K562 (cell line): ENCODE results near the gene KCNK7. TPM values are rescaled to one million over a fixed set of nuclear protein-coding genes. Genes with fewer than 3 reads are reported as not detected.

Source experiments
- ATF1 ChIP-seq, 2 experiments: fragments of 450-650 bp in 1 of 2; IDR thresholded peaks; 2 replicates each; pipeline ENCODE4 v1.6.1; 2016; ENCODE audit warnings: missing compliant biosample characterization in 1 of 2, missing genetic modification characterization in 1 of 2
- BRD9 ChIP-seq: fragments of 450-650 bp; IDR thresholded peaks from 2 replicates; pipeline ENCODE4 v1.6.1; 2018; ENCODE audit warnings: low read depth; ENCODE audit not compliant: partially characterized antibody
- CEBPB ChIP-seq: fragments of 450-650 bp; IDR thresholded peaks from 2 replicates; pipeline ENCODE4 v1.6.1; 2016; ENCODE audit warnings: missing genetic modification characterization, missing compliant biosample characterization
- DMBX1 ChIP-seq: fragments of 250-450 bp; sonication (Bioruptor Pico); IDR thresholded peaks from 2 replicates; pipeline ENCODE4 v1.8.0; 2022; ENCODE audit warnings: inconsistent platforms, mild to moderate bottlenecking, moderate library complexity, borderline replicate concordance
- MLX ChIP-seq, 2 experiments: fragments of 450-650 bp in 1 of 2; sonication (generic) in 1 of 2; formaldehyde crosslinking; conservative IDR thresholded peaks; 2 replicates each; pipeline versions ENCODE4 v1.4.0 to v1.8.1; 2020 to 2022; ENCODE audit warnings: mild to moderate bottlenecking in 1 of 2, missing genetic modification reagents in 1 of 2
- NRF1 ChIP-seq, 2 experiments: fragments of 450-650 bp; IDR thresholded peaks in 1 of 2; conservative IDR thresholded peaks in 1 of 2; 2 replicates each; pipeline ENCODE4 v1.6.1; 2014; ENCODE audit warnings: mild to moderate bottlenecking in 2 of 2
- PML ChIP-seq: IDR thresholded peaks from 2 replicates; pipeline ENCODE4 v1.6.1; 2012; ENCODE audit warnings: low read length, inconsistent platforms
- RB1 ChIP-seq: fragments of 450-650 bp; IDR thresholded peaks from 2 replicates; pipeline ENCODE4 v1.6.1; 2017; ENCODE audit warnings: low read depth, mild to moderate bottlenecking
- RBBP5 ChIP-seq: fragments of 200-600 bp; sonication (generic); IDR thresholded peaks from 2 replicates; pipeline ENCODE4 v1.6.1; 2012; ENCODE audit warnings: borderline replicate concordance, mild to moderate bottlenecking, low read length, control low read depth, inconsistent platforms; ENCODE audit not compliant: insufficient read depth, poor library complexity, severe bottlenecking
- SAFB2 ChIP-seq: fragments of 200-400 bp; formaldehyde crosslinking; IDR thresholded peaks from 2 replicates; pipeline ENCODE4 v1.6.1; 2018; ENCODE audit warnings: borderline replicate concordance, low read length, low read depth, moderate library complexity; ENCODE audit not compliant: severe bottlenecking
- STAT5B ChIP-seq: fragments of 250-450 bp; sonication (Bioruptor Pico); IDR thresholded peaks from 2 replicates; pipeline ENCODE4 v1.8.0; 2021; ENCODE audit warnings: mild to moderate bottlenecking, inconsistent platforms
- ZNF174 ChIP-seq: fragments of 250-450 bp; sonication (Bioruptor Pico); IDR thresholded peaks from 2 replicates; pipeline ENCODE4 v1.4.0; 2020; ENCODE audit warnings: mild to moderate bottlenecking
- ZNF197 ChIP-seq: fragments of 200-800 bp; sonication (Bioruptor generic); IDR thresholded peaks from 2 replicates; pipeline ENCODE4 v1.6.1; 2016; ENCODE audit warnings: low read depth, missing genetic modification characterization, missing compliant biosample characterization
- ZNF75A ChIP-seq: fragments of 450-650 bp; formaldehyde crosslinking; IDR thresholded peaks from 2 replicates; pipeline ENCODE4 v1.4.0; 2020; ENCODE audit warnings: mild to moderate bottlenecking
- ZNF785 ChIP-seq: fragments of 250-450 bp; sonication (Bioruptor Pico); IDR thresholded peaks from 2 replicates; pipeline ENCODE4 v1.4.0; 2020; ENCODE audit warnings: mild to moderate bottlenecking
- polyA plus RNA-seq, 8 experiments: library from polyadenylated mRNA; depleted of rRNA in 4 of 8; stranded (reverse) in 5 of 8; unstranded in 3 of 8; fragments of >200 nt; fragmentation: Nextera tagmentation in 2 of 8; fragmentation: Illumina TruSeq in 1 of 8; extraction: Ambion mirVana in 2 of 8; extraction: Trizol in 1 of 8; gene quantifications; 2 replicates each; pipeline versions ENCODE4 v1.2.1 to v1.2.3, GENCODE V29; 2011 to 2014; ENCODE audit warnings: inconsistent platforms in 1 of 8, missing spikeins in 1 of 8
- total RNA-seq, 7 experiments: library from RNA; depleted of rRNA in 6 of 7; stranded (reverse); fragments of >200 nt in 6 of 7; fragmentation: Illumina TruSeq in 2 of 7; extraction: Trizol in 2 of 7; gene quantifications; 2 replicates each; pipeline versions ENCODE4 v1.2.1 to v1.2.3, GENCODE V29; 2011 to 2021; ENCODE audit warnings: low replicate concordance in 1 of 7
- TF ChIP-seq, protein P1 (sequence below): fragments of 250-450 bp; sonication (Bioruptor Pico); IDR thresholded peaks from 2 replicates; pipeline ENCODE4 v1.4.0; 2020; ENCODE audit warnings: borderline replicate concordance
- TF ChIP-seq, protein P2 (sequence below): fragments of 450-650 bp; conservative IDR thresholded peaks from 2 replicates; pipeline ENCODE4 v1.6.1; 2016; ENCODE audit warnings: missing genetic modification characterization, low read depth, mild to moderate bottlenecking, control low read depth, missing compliant biosample characterization

The KCNK7 gene
- total and polyA plus RNA-seq, 9 of the 15 experiments (the other 6 are each of a cell fraction or from before 2014, with no cell fraction given) = 0.07 to 0.40 TPM; not detected in 7

- TF ChIP-seq, protein P1, sequence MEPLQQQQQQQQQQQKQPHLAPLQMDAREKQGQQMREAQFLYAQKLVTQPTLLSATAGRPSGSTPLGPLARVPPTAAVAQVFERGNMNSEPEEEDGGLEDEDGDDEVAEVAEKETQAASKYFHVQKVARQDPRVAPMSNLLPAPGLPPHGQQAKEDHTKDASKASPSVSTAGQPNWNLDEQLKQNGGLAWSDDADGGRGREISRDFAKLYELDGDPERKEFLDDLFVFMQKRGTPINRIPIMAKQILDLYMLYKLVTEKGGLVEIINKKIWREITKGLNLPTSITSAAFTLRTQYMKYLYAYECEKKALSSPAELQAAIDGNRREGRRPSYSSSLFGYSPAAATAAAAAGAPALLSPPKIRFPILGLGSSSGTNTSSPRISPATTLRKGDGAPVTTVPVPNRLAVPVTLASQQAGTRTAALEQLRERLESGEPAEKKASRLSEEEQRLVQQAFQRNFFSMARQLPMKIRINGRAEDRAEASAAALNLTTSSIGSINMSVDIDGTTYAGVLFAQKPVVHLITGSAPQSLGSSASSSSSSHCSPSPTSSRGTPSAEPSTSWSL (CRISPR knock-in tag) = no peak
- TF ChIP-seq SAFB2 (no peak), ZNF75A (no peak), RBBP5 (peak; percentile 84), ZNF785 (CRISPR knock-in tag) (no peak), NRF1 (conservative IDR thresholded peaks at IDR 0.05 in 1 of 2, IDR thresholded peaks at IDR 0.05 in 1 of 2) (peak; percentile 96 to 97), ZNF174 (CRISPR knock-in tag) (no peak), BRD9 (no peak), ZNF197 (no peak), RB1 (peak; percentile 36; the same call in 1 of the 2 replicates), MLX (CRISPR knock-in tag; conservative IDR thresholded peaks at IDR 0.05) (no peak), PML (no peak), DMBX1 (CRISPR knock-in tag) (no peak), ATF1 (CRISPR knock-in tag; IDR thresholded peaks at IDR 0.05) (peak; percentile 93), ATF1 (tag; IDR thresholded peaks at IDR 0.05) (peak; percentile 99), STAT5B (CRISPR knock-in tag) (no peak), CEBPB (tag) (no peak)
- TF ChIP-seq, protein P2, sequence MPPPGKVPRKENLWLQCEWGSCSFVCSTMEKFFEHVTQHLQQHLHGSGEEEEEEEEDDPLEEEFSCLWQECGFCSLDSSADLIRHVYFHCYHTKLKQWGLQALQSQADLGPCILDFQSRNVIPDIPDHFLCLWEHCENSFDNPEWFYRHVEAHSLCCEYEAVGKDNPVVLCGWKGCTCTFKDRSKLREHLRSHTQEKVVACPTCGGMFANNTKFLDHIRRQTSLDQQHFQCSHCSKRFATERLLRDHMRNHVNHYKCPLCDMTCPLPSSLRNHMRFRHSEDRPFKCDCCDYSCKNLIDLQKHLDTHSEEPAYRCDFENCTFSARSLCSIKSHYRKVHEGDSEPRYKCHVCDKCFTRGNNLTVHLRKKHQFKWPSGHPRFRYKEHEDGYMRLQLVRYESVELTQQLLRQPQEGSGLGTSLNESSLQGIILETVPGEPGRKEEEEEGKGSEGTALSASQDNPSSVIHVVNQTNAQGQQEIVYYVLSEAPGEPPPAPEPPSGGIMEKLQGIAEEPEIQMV (tag) = no peak
These were observed 25.4 kb downstream of the KCNK7 start, which contains the start of gene ZNRD2 (continued) for GRCh38 chr11:65569973-65570918.
